Kidney tubule cell (primary cell): ENCODE results near the gene ABCA2.
A peak's percentile ranks its signal among the peaks of the same experiment; 100 is the strongest.

Experiments used
- DNase-seq: peaks from one replicate; pipeline ENCODE4 v3.0.0-alpha.2; 2018; ENCODE audit warnings: low spot score

ABCA2 gene

DNA sequence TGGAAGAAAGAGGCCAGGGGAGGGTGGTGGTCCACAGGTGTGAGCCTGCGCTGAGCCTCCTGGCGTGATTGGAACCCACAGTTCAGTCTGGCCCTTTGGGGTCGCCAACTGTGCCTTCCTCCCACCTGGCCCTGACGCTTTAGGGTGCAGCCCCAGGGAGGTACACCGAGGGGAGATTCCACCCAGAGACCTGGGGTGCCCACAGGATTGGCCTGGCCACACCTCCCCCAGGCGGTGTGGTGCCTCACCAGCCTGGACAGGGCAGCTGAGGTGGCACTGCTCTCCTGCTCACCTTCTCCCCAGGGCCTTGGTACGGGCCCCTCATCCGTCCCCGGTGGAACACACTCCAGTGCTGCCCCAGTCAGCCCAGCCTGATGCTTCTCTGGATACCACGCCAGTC lies 30.7 kb downstream of the ABCA2 start:
- no peak for DNase-seq

DNA sequence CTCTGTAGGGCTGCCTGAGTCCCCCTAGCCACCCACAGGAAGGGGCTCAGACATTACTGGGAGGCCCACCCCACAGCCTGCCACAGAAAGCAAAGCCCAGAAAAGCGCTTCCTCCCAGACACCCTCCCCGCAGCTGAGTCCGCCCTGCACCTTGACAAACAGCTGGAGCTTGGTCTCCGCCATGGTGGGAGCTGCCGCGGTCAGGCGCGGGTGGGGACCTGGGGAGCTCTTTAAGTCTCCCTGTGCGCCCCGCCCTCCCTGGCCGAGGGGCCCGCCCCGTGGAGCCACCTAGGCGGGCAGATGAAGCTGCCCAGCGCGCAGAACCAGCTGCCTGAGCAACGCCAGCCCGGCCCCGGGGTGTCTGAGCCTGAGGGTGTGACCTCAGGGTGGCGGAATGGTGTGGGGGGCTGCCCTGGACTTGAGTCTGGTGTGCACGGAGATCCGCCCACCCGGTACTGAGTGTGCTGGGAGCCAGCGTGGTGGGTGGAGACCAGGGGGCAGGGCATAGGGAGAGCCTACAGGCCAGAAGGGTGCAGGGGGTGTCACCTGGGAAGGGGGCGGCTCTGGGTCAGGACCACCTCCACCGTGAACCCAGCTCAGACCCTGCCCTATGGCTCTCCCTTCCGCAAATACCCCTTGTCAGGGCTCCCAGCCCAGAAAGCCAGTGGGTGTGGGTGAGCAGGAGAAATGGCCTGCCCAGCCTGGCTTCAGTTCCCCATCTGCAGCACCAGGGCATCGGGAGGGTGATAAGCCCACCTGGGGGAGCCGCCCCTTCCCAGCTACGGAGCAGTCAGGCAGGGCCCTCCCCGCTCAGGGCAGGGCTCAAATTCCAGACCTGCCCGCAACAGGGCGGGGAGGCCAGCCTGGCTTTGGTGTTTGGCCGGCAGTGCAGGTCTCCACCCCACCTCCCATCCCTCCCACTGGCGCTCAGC lies 31.4 kb downstream of the ABCA2 start, which contains the start of gene CLIC3:
Gene CLIC3, minus strand, starts transcription at position 208 of the 932 bp plus-strand sequence. Its CDS starts 25 bp downstream, at position 183.
- DNase-seq = peak; percentile 37

DNA sequence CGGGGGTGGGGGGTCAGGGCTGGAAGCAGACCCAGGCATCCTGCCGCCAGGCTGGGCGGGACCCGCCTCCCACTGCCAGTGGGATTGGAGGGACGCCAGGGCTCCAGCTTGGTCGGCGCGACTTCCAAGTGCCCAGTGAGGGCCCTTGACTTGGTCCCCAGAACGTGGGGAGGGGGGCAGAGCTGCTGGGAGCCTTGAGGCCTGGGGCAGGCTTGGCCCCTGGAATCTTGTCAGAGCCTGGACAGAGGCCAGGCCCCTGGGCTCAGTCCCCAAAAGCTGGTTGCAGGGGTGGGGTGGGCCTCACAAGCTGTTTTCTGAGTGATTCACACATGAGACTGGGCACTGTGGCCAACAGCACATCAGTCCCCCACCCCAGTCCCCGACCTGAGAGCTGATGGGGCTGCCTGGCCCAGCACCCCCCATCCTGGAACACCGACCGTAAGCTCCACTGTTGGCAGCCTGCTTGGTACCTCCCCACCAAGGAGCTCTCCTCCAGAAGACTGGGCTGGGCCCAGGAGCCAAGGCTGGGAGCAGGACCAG lies 32.2 kb downstream of the ABCA2 start:
- DNase-seq = peak; percentile 17

DNA sequence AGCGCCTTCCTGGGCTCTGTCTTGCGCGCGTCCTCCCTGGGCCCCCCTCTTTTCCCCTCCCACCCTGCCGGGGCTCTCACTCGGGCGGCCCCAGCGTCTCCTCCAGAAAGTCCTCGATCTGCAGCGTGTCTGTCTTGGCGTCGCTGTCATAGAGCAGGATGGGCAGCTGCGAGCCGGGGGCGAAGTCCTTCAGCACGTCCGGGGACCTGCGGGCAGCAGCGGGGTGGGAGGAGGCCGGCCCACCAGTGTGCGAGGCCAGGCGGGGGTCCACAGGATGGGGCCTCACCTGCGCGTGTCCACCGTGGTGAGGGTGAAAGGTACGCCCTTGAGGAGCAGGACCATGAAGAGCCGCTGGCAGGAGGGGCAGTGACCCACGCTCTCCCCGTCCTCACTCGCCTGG lies 32.7 kb downstream of the ABCA2 start:
- no peak for DNase-seq

DNA sequence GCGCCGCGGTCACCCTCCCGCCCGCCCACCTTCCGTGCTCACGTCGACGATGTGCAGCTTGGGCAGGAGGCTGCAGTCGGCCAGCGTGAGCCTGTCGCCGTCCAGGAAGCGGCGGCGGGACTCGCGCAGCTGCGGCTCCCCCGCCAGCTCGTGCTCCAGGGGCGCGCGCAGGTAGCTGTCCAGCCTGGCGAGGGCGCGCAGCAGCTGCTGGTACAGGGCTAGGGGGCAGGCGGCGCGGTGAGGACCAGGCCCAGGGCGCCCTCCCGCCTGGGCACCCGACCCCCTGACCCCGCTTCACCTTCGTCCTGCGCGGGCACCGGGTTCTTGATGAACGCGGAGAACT lies 33.2 kb downstream of the ABCA2 start:
- no peak for DNase-seq

DNA sequence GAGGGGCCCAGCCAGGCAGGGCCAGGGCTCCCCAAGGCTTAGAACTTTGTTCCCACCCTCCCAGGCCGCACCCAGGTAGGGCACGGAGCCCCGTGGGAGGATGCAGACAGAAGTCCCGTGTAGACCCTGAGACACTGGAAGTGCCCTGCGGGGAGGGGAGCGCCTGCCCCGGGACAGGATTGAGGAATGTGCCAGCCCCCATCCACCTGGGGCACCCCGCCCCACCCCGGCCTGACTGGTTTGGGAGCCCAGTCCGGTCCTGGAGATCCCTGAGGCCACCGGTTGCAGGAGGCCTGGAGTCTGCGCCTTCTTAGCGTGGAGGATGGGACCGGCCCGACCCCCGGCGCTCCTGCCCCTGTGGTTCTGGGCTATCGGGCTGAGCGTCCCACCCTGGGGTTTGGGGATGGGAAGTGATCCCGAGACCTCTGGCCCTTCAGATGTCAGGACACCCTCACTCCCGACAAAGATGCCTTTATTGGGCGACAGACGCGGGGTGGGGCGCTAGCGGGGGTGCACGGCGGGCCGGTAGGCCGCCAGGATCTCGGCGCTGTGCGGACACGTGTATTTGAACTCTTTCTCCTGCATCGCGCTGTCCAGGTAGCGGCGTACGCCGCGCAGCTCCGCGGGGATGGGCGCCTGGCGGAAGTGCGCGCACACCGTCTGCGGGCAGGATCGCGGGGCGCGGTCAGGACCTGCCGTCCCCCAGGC lies 33.7 kb downstream of the ABCA2 start:
- no peak for DNase-seq

DNA sequence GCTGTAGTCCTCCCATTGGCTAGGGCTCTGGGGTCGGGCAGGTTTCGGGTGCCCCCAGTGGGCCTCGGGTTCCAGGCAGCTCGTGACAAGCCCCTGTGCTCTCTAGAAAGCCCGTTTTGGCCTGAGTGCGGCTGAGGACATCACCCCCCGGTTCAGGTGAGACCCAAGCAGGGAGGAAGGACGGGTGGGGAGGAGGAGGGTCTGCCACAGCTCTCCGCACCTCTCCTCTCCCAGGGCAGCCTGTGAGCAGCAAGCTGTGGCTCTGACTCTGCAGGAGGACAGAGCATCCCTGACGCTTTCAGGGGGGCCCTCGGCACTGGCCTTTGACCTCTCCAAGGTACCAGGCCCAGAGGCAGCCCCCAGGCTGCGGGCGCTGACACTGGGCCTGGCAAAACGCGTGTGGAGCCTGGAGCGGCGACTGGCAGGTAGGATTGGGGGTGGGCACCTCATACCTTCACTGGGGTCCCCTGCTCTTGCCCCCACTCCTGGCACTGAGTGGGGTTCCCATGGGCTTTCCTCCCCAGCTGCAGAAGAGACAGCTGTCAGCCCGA lies 35.1 kb downstream of the ABCA2 start:
- DNase-seq = no peak

DNA sequence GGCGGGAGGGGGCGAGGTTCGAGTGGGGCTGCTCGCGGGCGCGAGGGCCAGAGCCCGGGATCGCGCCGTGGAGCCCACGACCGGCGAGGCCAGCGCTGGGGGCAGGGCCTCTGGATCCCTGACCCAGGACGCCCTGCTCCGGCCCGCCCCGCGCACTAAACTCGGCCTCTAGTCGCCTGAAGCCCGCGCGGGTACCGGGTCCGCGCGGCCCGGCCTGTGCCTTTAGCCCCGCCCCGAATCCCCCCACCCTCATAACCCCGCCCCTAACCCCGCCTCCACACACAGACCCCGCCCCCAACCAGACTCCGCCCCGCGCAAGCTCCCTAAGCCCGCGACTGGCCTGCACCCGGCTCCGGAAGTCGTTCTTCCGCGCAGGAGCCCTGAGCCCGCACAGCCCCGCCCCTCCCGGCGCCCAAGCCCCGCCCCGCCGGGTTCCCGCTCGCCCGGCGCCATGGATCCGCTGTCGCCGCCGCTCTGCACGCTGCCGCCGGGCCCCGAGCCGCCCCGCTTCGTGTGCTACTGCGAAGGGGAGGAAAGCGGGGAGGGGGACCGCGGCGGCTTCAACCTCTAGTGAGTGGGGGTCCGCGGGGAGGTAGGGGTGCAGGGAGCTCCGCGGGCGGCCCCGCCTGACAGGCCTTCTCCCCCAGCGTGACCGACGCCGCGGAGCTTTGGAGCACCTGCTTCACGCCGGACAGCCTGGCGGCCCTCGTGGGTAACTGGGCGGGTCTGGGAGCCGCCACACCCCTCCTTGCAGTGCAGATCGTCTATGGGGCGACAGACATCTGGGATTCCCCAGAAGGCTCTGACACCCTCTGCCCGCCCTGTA lies 35.8 kb downstream of the ABCA2 start, which contains the start of gene PAXX:
Gene PAXX, plus strand, starts transcription at position 430 of the 826 bp plus-strand sequence. Its CDS starts 22 bp downstream, at position 452.
- DNase-seq = peak; percentile 92

DNA sequence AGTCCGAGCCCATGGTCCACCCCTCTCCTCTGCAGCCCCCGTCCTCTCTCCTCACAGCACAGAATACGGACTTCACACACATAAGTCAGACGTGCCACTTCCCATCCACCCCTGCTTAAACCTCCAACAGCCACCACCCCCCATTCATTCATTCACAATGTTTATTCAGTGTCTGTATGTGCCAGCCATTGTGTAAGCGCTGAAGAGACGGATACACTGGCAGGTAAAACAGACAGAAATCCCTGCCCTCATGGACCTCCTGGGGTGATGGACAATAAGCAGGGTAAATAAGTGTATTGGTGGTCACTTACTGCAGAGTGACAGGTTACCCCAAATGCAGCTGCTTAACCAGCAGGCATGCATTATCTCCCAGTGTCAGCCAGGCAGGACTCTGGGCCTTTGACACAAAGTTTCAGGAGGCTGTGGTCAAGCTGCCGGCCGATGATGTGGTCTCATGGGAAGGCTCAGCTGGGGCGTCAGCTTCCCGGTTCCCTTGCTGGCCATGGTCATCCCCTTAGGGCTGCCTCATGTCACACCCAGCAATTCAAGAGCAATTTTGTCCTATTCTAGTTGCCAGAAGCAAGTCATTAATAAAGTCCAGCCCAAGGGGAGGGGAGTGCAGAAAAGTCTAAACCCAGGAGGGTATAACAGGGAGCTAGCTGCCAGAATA lies 37.7 kb downstream of the ABCA2 start:
- no peak for DNase-seq

DNA sequence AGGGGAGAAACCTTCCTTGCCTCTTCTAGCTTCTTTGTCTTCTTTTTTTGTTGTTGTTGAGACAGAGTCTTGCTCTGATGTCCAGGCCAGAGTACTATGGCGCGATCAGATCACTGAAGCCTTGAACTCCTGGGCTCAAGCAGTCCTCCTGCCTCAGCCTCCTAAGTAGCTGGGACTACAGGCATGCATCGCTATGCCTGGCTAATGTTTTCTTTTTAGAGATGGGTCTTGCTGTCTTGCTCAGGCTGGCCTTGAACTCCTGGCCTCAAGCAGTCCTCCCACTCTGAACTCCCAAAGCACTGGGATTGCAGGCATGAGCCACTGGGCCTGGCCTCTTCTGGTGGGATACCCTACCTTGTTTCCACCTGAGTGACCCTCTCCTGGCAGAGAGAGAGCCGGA lies 39.2 kb downstream of the ABCA2 start:
- DNase-seq = no peak

DNA sequence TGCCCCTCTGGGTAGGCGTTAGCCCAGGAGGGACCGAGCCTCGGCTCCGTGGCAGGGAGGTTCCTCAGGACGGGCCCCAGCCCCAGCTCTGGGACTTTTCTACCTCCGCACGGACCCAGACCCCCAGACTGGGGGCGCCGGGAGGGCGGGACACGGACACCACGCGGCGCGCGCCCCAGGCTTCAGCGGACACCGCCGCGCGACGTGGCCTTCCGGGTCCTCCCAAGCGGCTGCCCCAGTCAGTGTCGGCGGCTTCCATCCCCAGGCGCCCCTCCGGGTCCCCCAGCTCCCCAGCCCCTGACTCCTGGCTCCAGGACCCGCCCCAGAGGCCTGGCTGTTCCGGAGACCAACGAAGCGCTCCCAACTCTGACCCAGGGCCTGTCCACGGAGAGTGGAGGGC lies 42.2 kb downstream of the ABCA2 start:
- no peak for DNase-seq

DNA sequence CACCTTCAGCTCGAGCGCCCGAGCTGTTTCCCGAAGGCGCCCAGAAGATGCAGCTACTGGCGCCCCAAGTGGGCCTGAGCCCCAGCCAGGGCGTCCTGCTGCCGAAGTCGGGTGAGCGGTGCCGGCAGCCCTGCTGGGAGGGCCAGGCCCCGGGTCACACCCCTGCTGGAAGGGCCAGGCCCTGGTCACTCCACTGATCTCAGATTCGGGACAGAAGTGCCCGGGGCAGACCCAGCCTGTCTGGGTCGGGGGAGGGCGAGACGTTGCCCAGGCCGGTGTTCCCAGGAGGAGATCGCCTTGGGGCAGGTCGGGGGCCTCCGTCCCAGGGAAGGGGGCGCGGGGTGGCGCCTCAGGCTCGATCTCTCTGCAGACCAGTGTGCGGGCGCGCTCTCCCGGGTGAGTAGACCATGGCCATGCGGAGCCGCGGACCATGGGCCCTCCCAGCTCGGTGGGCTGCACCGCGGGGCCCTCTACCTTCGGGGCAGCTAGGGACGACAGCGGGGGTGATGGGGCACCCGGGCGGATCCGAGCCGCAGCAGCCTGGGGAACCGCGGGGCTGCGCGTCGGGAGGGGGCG lies 42.9 kb downstream of the ABCA2 start:
- no peak for DNase-seq

DNA sequence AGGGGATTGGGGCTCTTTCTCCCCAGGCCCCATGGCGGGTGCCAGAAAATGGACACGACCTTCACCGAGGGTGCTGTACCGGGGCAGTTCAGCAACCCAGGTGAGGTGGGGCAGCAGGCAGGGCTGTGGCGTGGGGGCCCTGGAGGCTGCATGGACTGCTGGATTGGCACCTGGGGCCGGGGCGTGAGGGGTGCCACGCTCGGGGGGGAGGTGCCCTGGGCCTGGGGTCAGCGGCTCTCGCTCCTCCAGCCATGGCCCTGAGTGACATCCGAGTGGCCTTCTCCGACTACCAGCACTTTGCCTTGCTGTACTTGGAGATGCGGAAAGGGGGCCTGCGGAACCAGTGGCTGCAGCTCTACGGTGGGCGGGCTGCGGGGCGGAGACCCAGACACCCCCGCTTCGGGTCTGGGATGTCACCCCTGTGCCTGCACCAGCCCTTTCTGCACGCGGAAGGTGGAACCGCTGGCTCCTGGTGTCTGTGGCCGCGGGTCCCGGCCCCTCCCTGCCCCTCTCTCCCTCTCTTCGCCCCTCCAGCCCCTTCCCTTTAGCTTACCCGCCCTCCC lies 43.5 kb downstream of the ABCA2 start:
- DNase-seq = no peak

DNA sequence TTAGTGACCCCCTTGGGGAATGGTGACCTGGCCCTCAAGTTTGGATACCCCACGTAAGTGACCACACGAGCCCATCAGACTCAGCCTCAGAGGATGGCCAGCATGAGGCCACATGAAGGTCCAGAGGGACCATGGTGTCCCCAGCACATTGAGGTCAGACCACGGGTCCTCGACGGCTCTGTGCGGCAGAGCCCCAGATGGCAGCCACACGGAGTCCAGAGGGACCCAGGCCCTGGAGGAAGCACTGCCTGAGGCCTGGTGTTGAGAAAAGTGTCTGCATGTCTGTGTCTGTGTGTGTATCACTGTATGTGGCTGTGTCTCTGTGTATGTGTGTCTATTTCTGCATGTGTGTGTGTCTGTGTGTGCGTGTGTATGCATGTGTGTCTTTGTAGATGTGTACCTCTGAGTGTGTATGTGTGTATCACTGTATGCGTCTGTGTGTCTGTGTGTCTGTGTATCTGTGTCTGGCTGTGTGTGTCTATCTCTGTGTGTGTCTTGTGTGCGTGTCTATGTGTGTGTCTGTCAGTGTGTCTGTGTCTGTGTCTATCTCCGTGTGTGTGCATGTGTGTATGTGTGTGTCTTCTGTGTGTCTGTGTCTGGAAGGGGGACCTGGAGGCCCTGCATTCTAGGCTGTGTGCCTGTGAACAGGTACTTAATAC lies 44.3 kb downstream of the ABCA2 start:
- DNase-seq = no peak

DNA sequence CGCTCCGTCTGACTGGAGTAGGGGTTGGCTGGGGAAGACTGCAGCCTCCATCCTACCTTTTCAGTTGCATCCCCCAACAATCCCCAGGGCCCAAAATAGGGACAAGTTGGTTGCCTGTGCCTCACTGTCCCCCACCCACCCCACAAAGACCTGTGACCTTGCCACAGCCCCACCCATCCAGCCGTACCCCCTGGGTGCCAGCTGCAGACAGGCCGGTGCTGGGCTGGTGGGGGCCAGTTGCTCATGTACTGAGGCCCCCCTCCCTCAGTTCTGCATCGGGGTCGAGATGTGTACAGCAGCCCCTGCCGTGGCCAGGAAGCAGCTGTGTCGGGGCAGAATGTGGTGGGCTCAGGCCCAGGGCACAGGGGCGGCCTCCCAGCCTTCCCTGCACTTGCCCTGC lies 44.9 kb downstream of the ABCA2 start:
- no peak for DNase-seq

DNA sequence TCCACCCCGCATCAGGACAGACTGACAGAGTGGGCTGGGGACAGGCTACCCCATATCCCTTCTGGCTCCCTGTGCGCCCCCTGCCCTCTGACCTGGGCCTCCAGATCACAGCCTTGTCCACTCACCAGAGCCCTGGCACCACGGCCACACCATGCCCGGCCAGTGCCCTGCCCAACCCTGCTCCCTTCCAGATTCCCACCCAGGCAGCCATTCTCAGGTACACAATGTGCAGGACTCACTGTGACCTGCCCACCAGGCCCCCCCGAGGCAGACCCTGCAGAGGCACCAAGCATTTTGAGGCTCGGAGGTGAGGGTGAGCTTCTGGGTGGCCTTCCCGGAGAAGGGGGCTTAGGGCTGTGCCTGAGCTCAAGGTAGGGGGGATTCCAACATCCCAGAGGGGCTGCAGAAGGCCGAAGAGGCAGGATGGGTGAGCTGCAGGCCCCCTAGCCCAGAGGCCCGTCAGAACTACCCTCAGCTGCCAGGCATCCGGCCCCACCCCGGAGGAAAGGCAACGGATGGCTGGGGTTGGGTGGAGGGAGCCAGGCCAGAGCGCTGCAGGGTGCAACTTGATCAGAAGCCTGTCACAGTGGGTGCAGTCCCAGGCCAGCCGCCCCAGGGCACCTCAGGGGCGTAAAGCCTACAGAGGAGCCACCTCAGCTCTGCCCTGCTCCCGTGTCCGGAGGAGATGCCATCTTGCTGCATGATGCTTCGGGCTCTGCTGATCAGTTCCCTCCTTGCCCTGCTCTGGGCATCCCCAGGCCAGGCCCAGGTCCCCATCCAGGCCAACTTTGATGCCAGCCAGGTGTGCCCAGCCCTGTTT lies 45.6 kb downstream of the ABCA2 start, which contains the start of gene LCNL1:
Gene LCNL1, plus strand, starts transcription at position 762 of the 820 bp plus-strand sequence. CDS start 594 bp downstream, outside the sequence.
- DNase-seq = no peak

DNA sequence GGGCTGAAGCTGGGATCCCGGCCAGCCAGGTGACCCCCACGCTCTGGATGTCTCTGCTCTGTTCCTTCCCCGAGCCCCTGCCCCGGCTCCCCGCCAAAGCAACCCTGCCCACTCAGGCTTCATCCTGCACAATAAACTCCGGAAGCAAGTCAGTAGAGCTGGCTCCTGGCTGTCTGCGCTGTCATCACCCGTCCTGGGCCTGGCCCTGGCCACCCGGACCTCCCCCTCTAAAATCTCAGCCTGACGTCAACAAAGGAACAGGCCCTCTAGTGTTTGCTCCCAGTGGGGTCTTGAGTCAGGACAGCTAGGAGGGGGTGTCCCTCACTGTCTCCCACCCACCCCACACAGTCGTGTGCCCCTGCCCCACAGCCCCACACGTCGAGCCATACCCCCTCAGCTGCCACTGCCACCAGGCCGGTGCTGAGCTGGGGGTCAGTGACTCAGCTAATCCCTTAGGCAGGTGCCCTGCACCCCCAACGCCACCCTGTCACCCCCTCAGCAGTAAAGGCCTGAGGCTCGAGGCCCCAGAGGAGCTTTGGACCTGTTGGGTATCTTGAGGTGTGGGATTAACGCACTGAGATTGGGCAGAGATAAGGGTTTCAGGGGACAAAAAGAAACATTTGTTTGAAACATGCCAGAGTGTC lies 46.3 kb downstream of the ABCA2 start:
- DNase-seq = no peak
